Sigmoid colon (tissue), 7 donors: ENCODE results near the gene PTPRB. TPM values are rescaled to one million over a fixed set of nuclear protein-coding genes. Genes with fewer than 3 reads are reported as not detected.

Experiments
- DNase-seq: peaks from one replicate; pipeline ENCODE4 v3.0.0-alpha.2; 2019
- H3K27ac ChIP-seq, 4 donors: fragments of 200-600 bp; sonication (generic); one replicate each; pipeline ENCODE4 v1.5.1; 2016 to 2019; ENCODE audit warnings: mild to moderate bottlenecking in 1 of 4
- H3K27me3 ChIP-seq, 3 donors: fragments of 200-600 bp; sonication (generic); one replicate each; pipeline ENCODE4 v1.5.1; 2019; ENCODE audit warnings: mild to moderate bottlenecking in 1 of 3
- H3K36me3 ChIP-seq, 4 donors: fragments of 200-600 bp; sonication (generic); one replicate each; pipeline ENCODE4 v1.5.1; 2016 to 2019
- H3K4me1 ChIP-seq, 4 donors: fragments of 200-600 bp; sonication (generic); one replicate each; pipeline ENCODE4 v1.5.1; 2017 to 2019
- H3K4me3 ChIP-seq, 4 donors: fragments of 200-600 bp; sonication (generic); one replicate each; pipeline ENCODE4 v1.5.1; 2017 to 2019; ENCODE audit warnings: mild to moderate bottlenecking in 2 of 4, moderate library complexity in 1 of 4
- H3K9me3 ChIP-seq, 4 donors: fragments of 200-600 bp in 3 of 4; sonication (generic) in 3 of 4; one replicate each; pipeline versions ENCODE4 v1.5.1 to v1.6.1; 2013 to 2019
- CTCF ChIP-seq, 4 experiments: fragments of 450-650 bp in 3 of 4; fragments of 200-600 bp in 1 of 4; IDR thresholded peaks; one replicate each; pipeline ENCODE4 v1.5.1; 2016 to 2019; ENCODE audit warnings: antibody characterized with exemption in 4 of 4, mild to moderate bottlenecking in 3 of 4, moderate library complexity in 2 of 4
- EP300 ChIP-seq, 4 donors: sonication (generic); formaldehyde crosslinking; IDR thresholded peaks; one replicate each; pipeline ENCODE4 v1.6.1; 2017; ENCODE audit warnings: antibody characterized with exemption in 4 of 4
- POLR2A ChIP-seq, 2 donors: fragments of 450-650 bp; IDR thresholded peaks; one replicate each; pipeline ENCODE4 v1.6.1; 2016; ENCODE audit warnings: antibody characterized with exemption in 2 of 2, mild to moderate bottlenecking in 2 of 2, moderate library complexity in 2 of 2
- POLR2AphosphoS5 ChIP-seq, 4 donors: sonication (generic); formaldehyde crosslinking; IDR thresholded peaks; one replicate each; pipeline ENCODE4 v1.6.1; 2017; ENCODE audit warnings: antibody characterized with exemption in 4 of 4
- whole genome bisulfite sequencing, 2 donors: extraction: QIAGEN DNeasy Blood & Tissue Kit; methylation state at CpG; one replicate each; pipeline ENCODE4 v1.1.7; 2013; 5-methylcytosine and 5-hydroxymethylcytosine counted together
- intact Hi-C: fragments of 100-400 bp; cut with DNase I; formaldehyde crosslinking; loops from one replicate; pipeline ENCODE4 v1.15.1; 2023
- polyA plus RNA-seq, 3 donors: library from polyadenylated mRNA; stranded (reverse); fragments of 200-250 nt; gene quantifications; one replicate each; pipeline ENCODE4 v1.2.3, GENCODE V29; 2013
- total RNA-seq, 4 donors: library from RNA; depleted of rRNA; stranded (reverse); fragments of >200 nt; gene quantifications; one replicate each; pipeline ENCODE4 v1.1.0, GENCODE V29; 2016
- donor health status: healthy with polysubstance abuse.
- donor health status: Bipolar disorder and iron deficiency.
- donor health status: healthy.

The PTPRB gene
- total and polyA plus RNA-seq, 7 donors, result 1.6 to 31.9 (median 15.8) TPM

GRCh38 chr12:70657616-70658286 lies 20.5 kb upstream of the PTPRB start:
- WGBS, 2 donors, result 73 to 83% methylated on average over 4 of the region's 4 CpGs
- Histone ChIP-seq H3K27ac (no peak overlapping the region), H3K9me3 (no peaks in the 10 kb centered on the region), H3K27me3 (no peaks in the 10 kb centered on the region), H3K4me1 (no peaks in the 10 kb centered on the region), H3K36me3 (no peaks in the 10 kb centered on the region), H3K4me3 (no peak overlapping the region)
- DNase-seq, result no peak
- TF ChIP-seq CTCF (IDR thresholded peaks at IDR 0.05) (no peak), POLR2AphosphoS5 (IDR thresholded peaks at IDR 0.05) (no peak), POLR2A (IDR thresholded peaks at IDR 0.05) (no peak), EP300 (IDR thresholded peaks at IDR 0.05) (no peak)
- intact Hi-C loops, result no loop called here

- no peak for TF ChIP-seq POLR2A (IDR thresholded peaks at IDR 0.05)
- no peak for TF ChIP-seq CTCF (IDR thresholded peaks at IDR 0.05)
- TF ChIP-seq EP300 (IDR thresholded peaks at IDR 0.05), result no peak
- no peak for TF ChIP-seq POLR2AphosphoS5 (IDR thresholded peaks at IDR 0.05)
- Histone ChIP-seq H3K4me3 (no peak overlapping the region), H3K27me3 (no peaks in the 10 kb centered on the region), H3K36me3 (no peaks in the 10 kb centered on the region), H3K4me1 (no peaks in the 10 kb centered on the region), H3K9me3 (no peaks in the 10 kb centered on the region), H3K27ac (no peak overlapping the region)
- 96 to 99% methylated on average over 1 of the region's 1 CpG for WGBS, 2 donors
- intact Hi-C loops, result no loop called here
- DNase-seq, result no peak
Observed at GRCh38 chr12:70652451-70652850, 15.2 kb upstream of the PTPRB start.

GRCh38 chr12:70648831-70649230 lies 11.6 kb upstream of the PTPRB start:
- H3K27me3 ChIP-seq, result no peaks in the 10 kb centered on the region
- no peak for DNase-seq
- H3K36me3 ChIP-seq, result no peaks in the 10 kb centered on the region
- TF ChIP-seq POLR2A (IDR thresholded peaks at IDR 0.05) (no peak), EP300 (IDR thresholded peaks at IDR 0.05) (no peak), POLR2AphosphoS5 (IDR thresholded peaks at IDR 0.05) (no peak), CTCF (IDR thresholded peaks at IDR 0.05) (no peak)
- H3K4me3 ChIP-seq, result no peak overlapping the region
- intact Hi-C loops, result no loop called here
- 66 to 81% methylated on average over 2 of the region's 2 CpGs for WGBS, 2 donors
- H3K27ac ChIP-seq, result no peak overlapping the region
- no peaks in the 10 kb centered on the region for H3K9me3 ChIP-seq
- H3K4me1 ChIP-seq, result peaks cover 0 to 4% (median 0%) of the 10 kb centered on the region in 4 donors

- no peaks in the 10 kb centered on the region for H3K27me3 ChIP-seq
- no peaks in the 10 kb centered on the region for H3K36me3 ChIP-seq
- DNase-seq, result no peak
- H3K4me1 ChIP-seq, result peaks cover 0 to 4% (median 0%) of the 10 kb centered on the region in 4 donors
- TF ChIP-seq CTCF (IDR thresholded peaks at IDR 0.05) (no peak), POLR2AphosphoS5 (IDR thresholded peaks at IDR 0.05) (no peak), POLR2A (IDR thresholded peaks at IDR 0.05) (no peak)
- no peak overlapping the region for H3K27ac ChIP-seq
- WGBS, 2 donors, result 94 to 95% methylated on average over 2 of the region's 2 CpGs
- intact Hi-C loops, result no loop called here
- H3K4me3 ChIP-seq, result no peak overlapping the region
- H3K9me3 ChIP-seq, result no peaks in the 10 kb centered on the region
Observed at GRCh38 chr12:70648191-70648590, 11.0 kb upstream of the PTPRB start.

- Histone ChIP-seq H3K27ac (no peak overlapping the region), H3K4me3 (no peak overlapping the region), H3K9me3 (no peaks in the 10 kb centered on the region), H3K27me3 (no peaks in the 10 kb centered on the region), H3K4me1 (peaks cover 0 to 4% (median 0%) of the 10 kb centered on the region in 4 donors), H3K36me3 (no peaks in the 10 kb centered on the region)
- intact Hi-C loops, result no loop called here
- 81 to 82% methylated on average over 1 of the region's 1 CpG for WGBS, 2 donors
- DNase-seq, result no peak
- TF ChIP-seq EP300 (IDR thresholded peaks at IDR 0.05) (no peak), POLR2A (IDR thresholded peaks at IDR 0.05) (no peak), CTCF (IDR thresholded peaks at IDR 0.05) (no peak), POLR2AphosphoS5 (IDR thresholded peaks at IDR 0.05) (no peak)
Observed at GRCh38 chr12:70646850-70647249, 9.6 kb upstream of the PTPRB start.
